Uterus (tissue), 2 donors: Measurements from ENCODE around the gene KCND3.

Source experiments
- POLR2A ChIP-seq, 2 donors: fragments of 450-650 bp; IDR thresholded peaks; one replicate each; pipeline ENCODE4 v1.6.1; 2016; ENCODE audit warnings: antibody characterized with exemption in 2 of 2, mild to moderate bottlenecking in 1 of 2, moderate library complexity in 1 of 2
- TF ChIP-seq, protein P1 (sequence below), 4 experiments: fragments of 200-600 bp in 2 of 4; fragments of 450-650 bp in 2 of 4; sonication (generic) in 2 of 4; IDR thresholded peaks; one replicate each; pipeline ENCODE4 v1.5.1; 2016 to 2019; ENCODE audit warnings: antibody characterized with exemption in 4 of 4, mild to moderate bottlenecking in 2 of 4, moderate library complexity in 1 of 4

DNA sequence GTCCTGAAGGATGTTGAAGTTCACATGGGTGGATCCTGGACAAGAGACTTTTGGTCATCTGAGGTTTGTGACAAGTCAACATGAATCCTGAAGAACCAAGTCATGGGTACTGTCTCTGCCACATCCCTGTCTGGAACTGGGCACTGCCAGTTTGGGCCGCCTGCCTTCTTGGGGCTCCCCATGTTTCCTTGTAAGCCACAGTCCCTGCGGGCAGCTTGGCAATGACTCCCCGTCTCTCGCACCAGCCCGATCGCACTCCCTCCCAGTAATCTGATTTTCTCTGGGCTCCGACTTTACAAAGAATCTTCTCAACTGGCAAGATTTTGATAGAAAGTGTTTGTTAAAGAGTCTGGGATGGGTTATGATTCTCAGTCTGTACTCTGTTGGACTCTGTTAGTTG lies 153.4 kb downstream of the KCND3 start:
- TF ChIP-seq, protein P1, sequence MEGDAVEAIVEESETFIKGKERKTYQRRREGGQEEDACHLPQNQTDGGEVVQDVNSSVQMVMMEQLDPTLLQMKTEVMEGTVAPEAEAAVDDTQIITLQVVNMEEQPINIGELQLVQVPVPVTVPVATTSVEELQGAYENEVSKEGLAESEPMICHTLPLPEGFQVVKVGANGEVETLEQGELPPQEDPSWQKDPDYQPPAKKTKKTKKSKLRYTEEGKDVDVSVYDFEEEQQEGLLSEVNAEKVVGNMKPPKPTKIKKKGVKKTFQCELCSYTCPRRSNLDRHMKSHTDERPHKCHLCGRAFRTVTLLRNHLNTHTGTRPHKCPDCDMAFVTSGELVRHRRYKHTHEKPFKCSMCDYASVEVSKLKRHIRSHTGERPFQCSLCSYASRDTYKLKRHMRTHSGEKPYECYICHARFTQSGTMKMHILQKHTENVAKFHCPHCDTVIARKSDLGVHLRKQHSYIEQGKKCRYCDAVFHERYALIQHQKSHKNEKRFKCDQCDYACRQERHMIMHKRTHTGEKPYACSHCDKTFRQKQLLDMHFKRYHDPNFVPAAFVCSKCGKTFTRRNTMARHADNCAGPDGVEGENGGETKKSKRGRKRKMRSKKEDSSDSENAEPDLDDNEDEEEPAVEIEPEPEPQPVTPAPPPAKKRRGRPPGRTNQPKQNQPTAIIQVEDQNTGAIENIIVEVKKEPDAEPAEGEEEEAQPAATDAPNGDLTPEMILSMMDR (IDR thresholded peaks at IDR 0.05): no peak
- no peak for TF ChIP-seq POLR2A (IDR thresholded peaks at IDR 0.05)
